ENCODE results near the gene DENND4A. TPM values are rescaled to one million over a fixed set of nuclear protein-coding genes. Genes with fewer than 3 reads are reported as not detected.

DENND4A gene
- total and polyA plus RNA-seq, 9 of the 15 experiments (the other 6 are each of a cell fraction or from before 2014, with no cell fraction given): 6.8 to 32.3 (median 19.9) TPM

DNA sequence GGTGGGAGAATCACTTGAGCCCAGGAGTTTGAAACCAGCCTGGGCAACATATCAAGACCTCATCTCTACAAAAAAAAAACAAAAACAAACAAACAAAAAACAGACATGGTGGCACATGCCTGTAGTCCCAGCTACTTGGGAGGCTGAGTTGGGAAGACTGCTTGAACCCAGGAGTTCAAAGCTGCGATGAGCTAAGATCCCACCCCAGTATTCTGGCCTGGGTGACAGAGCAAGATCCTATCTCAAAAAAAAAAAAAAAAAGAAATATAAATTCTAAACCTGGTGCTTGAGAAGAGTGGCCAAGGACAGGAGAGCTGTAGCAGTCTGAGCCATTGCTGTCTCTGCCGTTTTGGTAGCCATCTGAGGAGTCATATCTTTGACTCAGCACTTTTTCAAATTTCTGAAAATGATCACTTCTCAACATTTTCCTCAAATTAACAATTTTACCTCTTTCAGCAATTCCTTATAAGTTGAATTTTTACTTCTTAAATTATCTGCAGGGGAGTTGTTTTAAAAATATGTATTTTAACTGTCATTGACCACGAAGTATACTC, 3.6 kb upstream of the DENND4A start (continued):
- TF ChIP-seq, protein P1, sequence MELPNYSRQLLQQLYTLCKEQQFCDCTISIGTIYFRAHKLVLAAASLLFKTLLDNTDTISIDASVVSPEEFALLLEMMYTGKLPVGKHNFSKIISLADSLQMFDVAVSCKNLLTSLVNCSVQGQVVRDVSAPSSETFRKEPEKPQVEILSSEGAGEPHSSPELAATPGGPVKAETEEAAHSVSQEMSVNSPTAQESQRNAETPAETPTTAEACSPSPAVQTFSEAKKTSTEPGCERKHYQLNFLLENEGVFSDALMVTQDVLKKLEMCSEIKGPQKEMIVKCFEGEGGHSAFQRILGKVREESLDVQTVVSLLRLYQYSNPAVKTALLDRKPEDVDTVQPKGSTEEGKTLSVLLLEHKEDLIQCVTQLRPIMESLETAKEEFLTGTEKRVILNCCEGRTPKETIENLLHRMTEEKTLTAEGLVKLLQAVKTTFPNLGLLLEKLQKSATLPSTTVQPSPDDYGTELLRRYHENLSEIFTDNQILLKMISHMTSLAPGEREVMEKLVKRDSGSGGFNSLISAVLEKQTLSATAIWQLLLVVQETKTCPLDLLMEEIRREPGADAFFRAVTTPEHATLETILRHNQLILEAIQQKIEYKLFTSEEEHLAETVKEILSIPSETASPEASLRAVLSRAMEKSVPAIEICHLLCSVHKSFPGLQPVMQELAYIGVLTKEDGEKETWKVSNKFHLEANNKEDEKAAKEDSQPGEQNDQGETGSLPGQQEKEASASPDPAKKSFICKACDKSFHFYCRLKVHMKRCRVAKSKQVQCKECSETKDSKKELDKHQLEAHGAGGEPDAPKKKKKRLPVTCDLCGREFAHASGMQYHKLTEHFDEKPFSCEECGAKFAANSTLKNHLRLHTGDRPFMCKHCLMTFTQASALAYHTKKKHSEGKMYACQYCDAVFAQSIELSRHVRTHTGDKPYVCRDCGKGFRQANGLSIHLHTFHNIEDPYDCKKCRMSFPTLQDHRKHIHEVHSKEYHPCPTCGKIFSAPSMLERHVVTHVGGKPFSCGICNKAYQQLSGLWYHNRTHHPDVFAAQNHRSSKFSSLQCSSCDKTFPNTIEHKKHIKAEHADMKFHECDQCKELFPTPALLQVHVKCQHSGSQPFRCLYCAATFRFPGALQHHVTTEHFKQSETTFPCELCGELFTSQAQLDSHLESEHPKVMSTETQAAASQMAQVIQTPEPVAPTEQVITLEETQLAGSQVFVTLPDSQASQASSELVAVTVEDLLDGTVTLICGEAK (IDR thresholded peaks at IDR 0.05): no peak
- TF ChIP-seq, protein P1 (CRISPR knock-in tag; IDR thresholded peaks at IDR 0.05): no peak
- 0 out of 4 replicates have a peak, but pooled peaks of 1 of the 2 experiments have one; percentile 30 for TF ChIP-seq HDAC1 (IDR thresholded peaks at IDR 0.05)
- no peak for TF ChIP-seq NELFE (IDR thresholded peaks at IDR 0.05; ENCODE audit: insufficient read depth, insufficient read length)
- no peak for TF ChIP-seq WHSC1 (IDR thresholded peaks at IDR 0.05; ENCODE audit: low read length)
- TF ChIP-seq, protein P2, sequence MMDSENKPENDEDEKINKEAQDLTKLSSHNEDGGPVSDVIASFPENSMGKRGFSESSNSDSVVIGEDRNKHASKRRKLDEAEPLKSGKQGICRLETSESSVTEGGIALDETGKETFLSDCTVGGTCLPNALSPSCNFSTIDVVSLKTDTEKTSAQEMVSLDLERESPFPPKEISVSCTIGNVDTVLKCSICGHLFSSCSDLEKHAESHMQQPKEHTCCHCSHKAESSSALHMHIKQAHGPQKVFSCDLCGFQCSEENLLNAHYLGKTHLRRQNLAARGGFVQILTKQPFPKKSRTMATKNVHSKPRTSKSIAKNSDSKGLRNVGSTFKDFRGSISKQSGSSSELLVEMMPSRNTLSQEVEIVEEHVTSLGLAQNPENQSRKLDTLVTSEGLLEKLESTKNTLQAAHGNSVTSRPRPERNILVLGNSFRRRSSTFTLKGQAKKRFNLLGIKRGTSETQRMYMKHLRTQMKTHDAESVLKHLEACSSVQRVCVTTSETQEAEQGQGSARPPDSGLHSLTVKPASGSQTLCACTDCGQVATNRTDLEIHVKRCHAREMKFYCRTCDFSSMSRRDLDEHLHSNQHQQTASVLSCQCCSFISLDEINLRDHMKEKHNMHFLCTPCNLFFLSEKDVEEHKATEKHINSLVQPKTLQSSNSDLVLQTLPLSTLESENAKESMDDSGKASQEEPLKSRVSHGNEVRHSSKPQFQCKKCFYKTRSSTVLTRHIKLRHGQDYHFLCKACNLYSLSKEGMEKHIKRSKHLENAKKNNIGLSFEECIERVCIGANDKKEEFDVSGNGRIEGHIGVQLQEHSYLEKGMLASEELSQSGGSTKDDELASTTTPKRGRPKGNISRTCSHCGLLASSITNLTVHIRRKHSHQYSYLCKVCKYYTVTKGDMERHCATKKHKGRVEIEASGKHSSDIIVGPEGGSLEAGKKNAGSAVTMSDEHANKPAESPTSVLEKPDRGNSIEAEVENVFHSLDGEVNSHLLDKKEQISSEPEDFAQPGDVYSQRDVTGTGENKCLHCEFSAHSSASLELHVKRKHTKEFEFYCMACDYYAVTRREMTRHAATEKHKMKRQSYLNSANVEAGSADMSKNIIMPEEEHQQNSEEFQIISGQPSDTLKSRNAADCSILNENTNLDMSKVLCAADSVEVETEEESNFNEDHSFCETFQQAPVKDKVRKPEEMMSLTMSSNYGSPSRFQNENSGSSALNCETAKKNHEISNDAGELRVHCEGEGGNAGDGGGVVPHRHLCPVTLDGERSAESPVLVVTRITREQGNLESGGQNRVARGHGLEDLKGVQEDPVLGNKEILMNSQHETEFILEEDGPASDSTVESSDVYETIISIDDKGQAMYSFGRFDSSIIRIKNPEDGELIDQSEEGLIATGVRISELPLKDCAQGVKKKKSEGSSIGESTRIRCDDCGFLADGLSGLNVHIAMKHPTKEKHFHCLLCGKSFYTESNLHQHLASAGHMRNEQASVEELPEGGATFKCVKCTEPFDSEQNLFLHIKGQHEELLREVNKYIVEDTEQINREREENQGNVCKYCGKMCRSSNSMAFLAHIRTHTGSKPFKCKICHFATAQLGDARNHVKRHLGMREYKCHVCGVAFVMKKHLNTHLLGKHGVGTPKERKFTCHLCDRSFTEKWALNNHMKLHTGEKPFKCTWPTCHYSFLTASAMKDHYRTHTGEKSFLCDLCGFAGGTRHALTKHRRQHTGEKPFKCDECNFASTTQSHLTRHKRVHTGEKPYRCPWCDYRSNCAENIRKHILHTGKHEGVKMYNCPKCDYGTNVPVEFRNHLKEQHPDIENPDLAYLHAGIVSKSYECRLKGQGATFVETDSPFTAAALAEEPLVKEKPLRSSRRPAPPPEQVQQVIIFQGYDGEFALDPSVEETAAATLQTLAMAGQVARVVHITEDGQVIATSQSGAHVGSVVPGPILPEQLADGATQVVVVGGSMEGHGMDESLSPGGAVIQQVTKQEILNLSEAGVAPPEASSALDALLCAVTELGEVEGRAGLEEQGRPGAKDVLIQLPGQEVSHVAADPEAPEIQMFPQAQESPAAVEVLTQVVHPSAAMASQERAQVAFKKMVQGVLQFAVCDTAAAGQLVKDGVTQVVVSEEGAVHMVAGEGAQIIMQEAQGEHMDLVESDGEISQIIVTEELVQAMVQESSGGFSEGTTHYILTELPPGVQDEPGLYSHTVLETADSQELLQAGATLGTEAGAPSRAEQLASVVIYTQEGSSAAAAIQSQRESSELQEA (IDR thresholded peaks at IDR 0.05; ENCODE audit: low read depth): no peak
- TF ChIP-seq ETV6 (IDR thresholded peaks at IDR 0.05; ENCODE audit: borderline replicate concordance in 1 of 2, low read depth in 2 of 2, low read length in 1 of 2): no peak
- TF ChIP-seq ETV6 (CRISPR knock-in tag; IDR thresholded peaks at IDR 0.05; ENCODE audit: borderline replicate concordance): no peak
- TF ChIP-seq HNRNPLL (IDR thresholded peaks at IDR 0.05; ENCODE audit: low read depth, low read length, poor library complexity, severe bottlenecking): no peak
- no peak for TF ChIP-seq BHLHE40 (IDR thresholded peaks at IDR 0.05; ENCODE audit: low read length)
- TF ChIP-seq NRF1 (conservative IDR thresholded peaks at IDR 0.05 in 1 of 2, IDR thresholded peaks at IDR 0.05 in 1 of 2): no peak
